Measurements from ENCODE around the gene IP6K3. TPM values are rescaled to one million over a fixed set of nuclear protein-coding genes. Genes with fewer than 3 reads are reported as not detected.

IP6K3 gene
- total RNA-seq (2021) (not detected in 2 replicates), Bru-seq, nascent RNA (not detected), BruChase-seq, experiment 1, labeled RNA remaining after a 2-hour chase (percentile 3 among the genes with signal in this experiment), BruChase-seq, experiment 2, labeled RNA remaining after a 6-hour chase (not detected)
- long read RNA-seq: 0 reads

- DNase-seq (ENCODE audit: low spot score): no peak
- TF ChIP-seq CTCF (conservative IDR thresholded peaks at IDR 0.05; ENCODE audit: low read depth, low read length): no peak
- TF ChIP-seq EZH2 (IDR thresholded peaks at IDR 0.05; ENCODE audit: borderline replicate concordance, low read depth, low read length, poor library complexity, severe bottlenecking): no peak
- Histone ChIP-seq H3K27ac (ENCODE audit: low read depth, low read length, poor library complexity, severe bottlenecking) (no peak within 1 kb of the TSS), H3K36me3 (ENCODE audit: insufficient read depth, low read length, poor library complexity, severe bottlenecking) (no peaks in the 10 kb centered on the region), H3K4me3 (ENCODE audit: low read depth, low read length, poor library complexity, severe bottlenecking) (no peak within 1 kb of the TSS), H3K9me3 (ENCODE audit: low read depth, low read length, poor library complexity, severe bottlenecking) (no peaks in the 10 kb centered on the region), H3K27me3 (replicated peaks; ENCODE audit: insufficient read depth, low read depth, low read length, poor library complexity) (no peaks in the 10 kb centered on the region), H3K4me1 (ENCODE audit: insufficient read depth, low read length, poor library complexity, severe bottlenecking) (peaks cover 22% of the 10 kb centered on the region)
- BruUV-seq (replicated peaks): no TSS peak
- ChIA-PET CTCF (interaction anchor here (1.2 kb wide), 2 partner anchors 25 to 281 kb away, joined by 3 to 5 read pairs; no protein-coding TSS in a partner anchor), POLR2A (ENCODE audit: low non-redundant PET) (no interaction called here)
- intact Hi-C loops (cut with micrococcal nuclease; ENCODE audit: unreplicated experiment): loop anchor here (10.0 kb wide), 1 partner anchor 308 kb away; no protein-coding TSS in a partner anchor
Measured at GRCh38 chr6:33746651-33747100, at the start of gene IP6K3. IP6K3 (minus strand) TSS chr6:33746905; CDS start chr6:33735476, 11,429 bp downstream.

GRCh38 chr6:33794910-33795623 is 48.4 kb upstream of the IP6K3 start:
- BruUV-seq (replicated peaks): no TSS peak
- no peak for DNase-seq (ENCODE audit: low spot score)
- TF ChIP-seq CTCF (conservative IDR thresholded peaks at IDR 0.05; ENCODE audit: low read depth, low read length): no peak
- TF ChIP-seq EZH2 (IDR thresholded peaks at IDR 0.05; ENCODE audit: borderline replicate concordance, low read depth, low read length, poor library complexity, severe bottlenecking): no peak
- H3K27me3 ChIP-seq (replicated peaks; ENCODE audit: insufficient read depth, low read depth, low read length, poor library complexity): no peaks in the 10 kb centered on the region
- H3K27ac ChIP-seq (ENCODE audit: low read depth, low read length, poor library complexity, severe bottlenecking): no peak overlapping the region
- H3K4me1 ChIP-seq (ENCODE audit: insufficient read depth, low read length, poor library complexity, severe bottlenecking): peaks cover 6% of the 10 kb centered on the region
- ChIA-PET CTCF (no interaction called here), POLR2A (ENCODE audit: low non-redundant PET) (no interaction called here)
- no peaks in the 10 kb centered on the region for H3K9me3 ChIP-seq (ENCODE audit: low read depth, low read length, poor library complexity, severe bottlenecking)
- H3K4me3 ChIP-seq (ENCODE audit: low read depth, low read length, poor library complexity, severe bottlenecking): no peak overlapping the region
- intact Hi-C loops (cut with micrococcal nuclease; ENCODE audit: unreplicated experiment): no loop called here
- H3K36me3 ChIP-seq (ENCODE audit: insufficient read depth, low read length, poor library complexity, severe bottlenecking): no peaks in the 10 kb centered on the region

GRCh38 chr6:33792981-33793380 is 46.3 kb upstream of the IP6K3 start:
- CTCF ChIA-PET: no interaction called here
- intact Hi-C loops (cut with micrococcal nuclease; ENCODE audit: unreplicated experiment): no loop called here
- no peak for DNase-seq (ENCODE audit: low spot score)
- no peak overlapping the region for H3K27ac ChIP-seq (ENCODE audit: low read depth, low read length, poor library complexity, severe bottlenecking)
- no TSS peak for BruUV-seq (replicated peaks)
- peaks cover 1% of the 10 kb centered on the region for H3K4me1 ChIP-seq (ENCODE audit: insufficient read depth, low read length, poor library complexity, severe bottlenecking)
- no peaks in the 10 kb centered on the region for H3K36me3 ChIP-seq (ENCODE audit: insufficient read depth, low read length, poor library complexity, severe bottlenecking)
- TF ChIP-seq EZH2 (IDR thresholded peaks at IDR 0.05; ENCODE audit: borderline replicate concordance, low read depth, low read length, poor library complexity, severe bottlenecking) (no peak), CTCF (conservative IDR thresholded peaks at IDR 0.05; ENCODE audit: low read depth, low read length) (no peak)
- no peaks in the 10 kb centered on the region for H3K27me3 ChIP-seq (replicated peaks; ENCODE audit: insufficient read depth, low read depth, low read length, poor library complexity)
- H3K4me3 ChIP-seq (ENCODE audit: low read depth, low read length, poor library complexity, severe bottlenecking): no peak overlapping the region
- H3K9me3 ChIP-seq (ENCODE audit: low read depth, low read length, poor library complexity, severe bottlenecking): no peaks in the 10 kb centered on the region
- POLR2A ChIA-PET (ENCODE audit: low non-redundant PET): interaction anchor here (0.6 kb wide), 1 partner anchor 14 kb away, joined by 3 read pairs; no protein-coding TSS in a partner anchor
